GF-D8 (cell line): ENCODE data around the gene OR5A2.
"Not testable (repeated sequence)": the region's sequence is repeated elsewhere in the genome, so short reads cannot be mapped to it uniquely, and the experiment has no call there.

Experiments
- DNase-seq: peaks from one replicate; lab custom pipeline; 2025; lab: John Stamatoyannopoulos, UW

Gene OR5A2, protein sequence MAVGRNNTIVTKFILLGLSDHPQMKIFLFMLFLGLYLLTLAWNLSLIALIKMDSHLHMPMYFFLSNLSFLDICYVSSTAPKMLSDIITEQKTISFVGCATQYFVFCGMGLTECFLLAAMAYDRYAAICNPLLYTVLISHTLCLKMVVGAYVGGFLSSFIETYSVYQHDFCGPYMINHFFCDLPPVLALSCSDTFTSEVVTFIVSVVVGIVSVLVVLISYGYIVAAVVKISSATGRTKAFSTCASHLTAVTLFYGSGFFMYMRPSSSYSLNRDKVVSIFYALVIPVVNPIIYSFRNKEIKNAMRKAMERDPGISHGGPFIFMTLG

DNA sequence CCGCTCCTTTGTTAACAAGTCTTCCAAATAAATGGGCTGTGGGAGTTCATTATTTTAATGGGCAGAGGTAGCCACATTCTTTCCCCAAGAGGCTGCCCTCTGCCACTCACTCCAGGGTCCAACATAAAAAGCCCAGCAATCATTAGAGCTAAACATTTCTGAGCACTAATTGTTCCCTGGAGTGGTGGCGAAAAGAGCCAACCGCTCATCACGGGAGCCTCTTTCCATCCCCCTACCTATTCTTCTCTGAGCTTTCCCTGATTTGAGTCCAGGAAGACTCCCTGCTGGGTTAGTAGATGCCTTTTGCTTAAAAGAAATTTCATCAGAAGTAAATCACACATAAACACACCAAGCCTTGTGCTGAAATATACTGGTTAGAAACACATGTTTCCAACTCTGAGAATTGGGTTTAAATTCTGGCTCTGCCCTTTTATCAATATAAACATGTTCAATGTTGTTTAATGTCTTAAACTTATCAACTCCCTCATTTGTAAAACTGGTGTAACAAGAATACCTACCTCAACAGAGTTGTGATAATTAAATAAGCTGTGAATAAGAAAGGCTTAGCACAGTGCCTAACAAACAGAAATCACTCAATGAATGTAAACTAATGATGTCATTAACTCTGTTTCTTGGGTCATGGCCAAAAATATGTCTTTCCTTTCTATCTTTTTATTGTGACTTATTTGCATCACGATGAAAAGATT is at the start of gene OR5A2:
Gene OR5A2 (minus strand): TSS at position 53 of the 707 bp plus-strand sequence. CDS start 3,460 bp downstream, outside the sequence.
- DNase-seq: no peak

DNA sequence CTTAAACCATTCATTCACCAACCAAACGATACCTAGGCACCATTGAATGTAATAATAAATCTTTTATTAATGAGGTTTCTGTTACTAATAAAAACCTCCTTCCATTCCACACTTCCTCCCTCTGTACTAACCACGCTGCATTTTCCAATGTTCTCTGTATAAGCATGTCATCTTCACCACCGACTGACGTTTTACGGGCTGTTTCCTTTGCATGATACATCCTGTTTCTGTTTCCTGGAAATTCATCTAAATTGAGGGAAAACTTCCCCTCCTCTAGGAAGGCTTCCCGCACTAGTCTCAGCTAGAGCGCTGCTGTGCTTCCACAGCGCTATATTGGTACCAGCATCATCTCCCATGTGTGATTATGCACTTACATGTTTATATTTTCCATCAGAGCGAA is 49.0 kb upstream of the OR5A2 start:
- DNase-seq: no peak

DNA sequence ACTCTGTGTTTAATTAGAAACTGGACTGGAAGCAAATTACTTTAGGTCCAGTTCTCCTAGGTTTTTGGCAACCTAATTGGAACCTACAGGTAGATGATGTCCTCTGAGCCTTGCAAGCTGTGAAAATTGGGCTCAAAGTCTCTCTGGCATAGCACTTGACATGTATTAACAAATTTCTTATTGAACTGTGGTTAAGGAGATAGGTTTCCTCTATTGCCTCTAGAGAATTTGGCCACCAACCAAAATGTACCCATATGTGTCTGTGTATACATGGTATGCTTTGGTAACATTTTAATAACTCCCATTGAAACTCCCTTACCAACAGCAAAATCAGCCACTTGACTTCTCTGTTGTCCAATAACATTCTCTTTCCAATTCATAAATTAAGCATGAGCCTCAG is 46.8 kb upstream of the OR5A2 start, which contains the start of gene OR4D10:
Gene OR4D10 (plus strand): TSS at position 301 of the 400 bp plus-strand sequence. CDS start 4,115 bp downstream, outside the sequence.
- DNase-seq: no peak

DNA sequence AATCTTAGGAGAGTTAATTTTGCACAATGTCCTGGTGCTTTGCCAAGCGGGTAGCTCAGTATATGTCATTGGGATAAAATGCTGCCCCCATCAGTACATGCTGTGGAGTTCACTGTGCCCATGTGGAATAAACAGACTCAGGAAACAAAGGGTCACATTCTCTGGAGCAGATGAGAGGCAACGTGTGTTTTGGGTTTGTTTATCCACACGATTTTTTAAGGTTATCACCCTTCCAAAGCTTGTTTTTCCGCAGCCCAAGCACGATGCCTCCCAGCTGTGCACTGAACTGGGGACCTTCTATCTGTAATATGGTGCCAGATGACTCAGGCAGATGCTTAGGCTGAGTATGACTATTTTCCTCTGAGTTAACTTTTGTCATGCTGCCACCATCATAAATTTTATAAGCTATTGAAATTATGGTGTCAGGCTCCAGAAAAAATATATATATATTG is 37.0 kb upstream of the OR5A2 start:
- DNase-seq: no peak

DNA sequence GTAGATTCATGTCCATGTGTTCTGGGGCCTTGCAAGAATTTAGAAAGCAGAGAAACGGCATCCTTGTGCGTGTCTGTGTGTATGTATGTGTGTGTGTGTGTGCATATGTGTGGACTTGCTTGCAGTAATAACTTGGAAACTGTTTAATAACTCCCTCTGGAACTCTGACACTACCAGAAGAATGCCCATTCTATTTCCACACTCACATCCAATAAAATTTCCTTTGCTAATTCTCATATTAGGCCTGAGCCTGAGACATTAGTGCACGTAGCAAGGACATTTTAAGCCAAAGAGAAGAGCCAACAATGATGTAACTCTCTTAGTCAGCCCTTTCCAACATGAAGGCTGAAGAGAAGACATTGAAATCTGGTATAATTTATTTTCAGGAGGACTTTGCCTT is 33.7 kb upstream of the OR5A2 start:
- no peak for DNase-seq

DNA sequence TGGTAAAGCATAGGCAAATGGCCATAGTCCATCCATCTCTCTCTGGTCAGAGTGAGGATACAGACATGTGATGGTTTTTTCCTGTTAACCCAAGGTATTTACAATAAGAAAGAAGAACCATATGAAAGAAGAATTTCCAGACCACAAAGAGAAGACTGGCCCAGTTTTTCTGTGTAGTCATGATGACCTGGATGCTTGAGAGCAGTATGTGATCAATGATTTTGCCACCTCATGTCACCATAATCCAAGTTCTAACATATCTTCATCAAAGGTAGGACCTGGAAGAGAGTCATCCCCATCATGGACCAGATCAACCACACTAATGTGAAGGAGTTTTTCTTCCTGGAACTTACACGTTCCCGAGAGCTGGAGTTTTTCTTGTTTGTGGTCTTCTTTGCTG is 30.4 kb upstream of the OR5A2 start, which contains the start of gene OR4D6:
Gene OR4D6 (plus strand): TSS at position 301 of the 400 bp plus-strand sequence. CDS start 0 bp downstream, at position 301.
- DNase-seq: no peak

DNA sequence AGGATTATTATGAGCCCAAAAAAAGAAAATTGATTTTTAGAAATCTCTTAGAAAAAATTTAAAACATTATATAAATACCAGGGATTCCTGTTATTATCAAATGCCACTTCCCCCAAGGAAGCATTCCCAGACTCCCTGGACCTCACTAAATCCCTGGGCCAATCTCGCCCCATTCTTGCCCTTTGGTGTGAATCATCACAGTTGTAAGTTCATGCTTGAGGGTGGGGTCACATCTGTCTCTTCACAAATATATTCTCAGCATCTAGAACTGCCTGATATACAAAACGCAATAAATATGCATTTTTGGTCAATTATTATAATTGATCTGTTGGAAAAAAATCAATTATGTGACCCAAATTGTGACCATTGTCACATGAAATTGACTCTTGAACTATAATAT is 22.3 kb upstream of the OR5A2 start:
- DNase-seq: no peak

DNA sequence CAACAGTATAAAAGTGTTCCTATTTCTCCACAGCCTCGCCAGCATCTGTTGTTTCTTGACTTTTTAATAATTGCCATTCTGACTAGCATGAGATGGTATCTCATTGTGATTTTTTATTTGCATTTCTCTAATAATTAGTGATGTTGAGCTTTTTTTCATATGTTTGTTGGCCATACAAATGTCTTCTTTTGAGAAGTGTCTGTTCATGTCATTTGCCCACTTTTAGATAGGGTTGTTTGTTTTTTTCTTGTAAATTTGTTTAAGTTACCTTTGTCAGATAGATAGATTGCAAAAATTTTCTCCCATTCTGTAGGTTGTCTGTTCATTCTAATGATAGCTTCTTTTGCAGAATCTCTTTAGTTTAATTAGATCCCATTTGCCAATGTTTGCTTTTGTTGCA is 19.4 kb upstream of the OR5A2 start:
- not testable (repeated sequence) for DNase-seq

DNA sequence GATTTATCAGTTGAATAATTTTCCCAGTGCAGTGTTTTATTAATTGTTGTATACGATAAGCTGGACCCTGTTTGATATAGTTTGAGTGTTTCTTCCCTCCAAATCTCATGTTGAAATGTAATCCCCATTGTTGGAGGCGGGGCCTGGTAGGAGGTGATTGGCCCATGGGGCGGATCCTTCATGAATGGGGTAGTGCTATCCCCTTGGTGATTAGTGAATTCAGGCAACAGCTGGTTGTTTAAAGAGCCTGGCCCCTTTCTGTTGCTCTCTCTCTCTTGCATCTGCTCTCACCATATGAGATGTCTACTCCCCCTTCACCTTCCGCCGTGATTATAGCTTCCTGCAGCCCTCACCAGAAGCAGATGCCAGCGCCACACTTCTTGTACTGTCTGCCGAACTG is 11.6 kb upstream of the OR5A2 start:
- no peak for DNase-seq

DNA sequence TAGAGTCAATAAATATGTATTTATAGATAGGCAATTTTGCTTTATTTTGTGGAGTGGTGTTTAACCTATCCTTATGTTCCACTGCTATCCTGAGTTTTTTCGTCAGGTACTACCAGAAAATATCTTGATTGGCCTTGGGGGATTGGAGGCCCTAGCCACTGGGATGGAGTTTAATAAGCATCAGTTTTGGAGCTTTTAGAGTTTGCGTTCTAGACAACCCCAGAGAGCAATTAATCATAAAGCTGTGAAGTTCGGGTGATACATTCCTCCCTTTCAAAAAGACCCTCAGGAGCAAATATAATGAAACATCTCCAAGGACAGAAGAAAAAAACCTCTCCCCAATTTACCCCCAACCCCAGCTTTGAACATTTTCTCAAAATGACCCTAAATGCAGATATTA is 10.0 kb upstream of the OR5A2 start, which contains the start of gene OR5A1:
Gene OR5A1 (plus strand): TSS at position 301 of the 400 bp plus-strand sequence. CDS start 6,700 bp downstream, outside the sequence.
- no peak for DNase-seq

DNA sequence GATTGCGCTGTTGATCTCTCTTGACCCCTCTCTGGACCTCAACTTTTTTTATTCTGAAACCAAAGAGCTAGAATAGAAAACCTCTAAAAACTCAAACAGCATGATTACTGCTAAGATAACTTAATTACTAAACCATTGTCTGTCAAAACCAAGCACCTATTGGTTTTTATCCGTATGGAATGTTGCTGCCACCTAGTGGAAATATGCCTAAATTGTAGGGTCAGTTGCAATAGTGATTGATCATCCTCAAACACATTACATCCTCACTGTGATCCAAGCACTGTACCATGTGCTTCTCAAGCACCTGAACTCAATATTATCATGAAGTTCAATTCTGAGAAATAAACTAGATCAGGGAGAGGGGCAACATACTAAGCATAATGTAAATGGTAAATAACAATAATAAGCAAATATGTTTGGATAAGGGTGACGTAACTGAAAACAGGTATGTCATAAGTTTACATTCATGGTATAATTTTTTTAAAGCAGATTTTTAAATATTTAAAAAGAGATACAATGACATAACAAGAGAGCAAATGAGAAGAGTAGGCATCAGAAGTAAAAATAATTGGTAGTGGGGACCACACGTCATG is 3.8 kb upstream of the OR5A2 start:
- DNase-seq: no peak

DNA sequence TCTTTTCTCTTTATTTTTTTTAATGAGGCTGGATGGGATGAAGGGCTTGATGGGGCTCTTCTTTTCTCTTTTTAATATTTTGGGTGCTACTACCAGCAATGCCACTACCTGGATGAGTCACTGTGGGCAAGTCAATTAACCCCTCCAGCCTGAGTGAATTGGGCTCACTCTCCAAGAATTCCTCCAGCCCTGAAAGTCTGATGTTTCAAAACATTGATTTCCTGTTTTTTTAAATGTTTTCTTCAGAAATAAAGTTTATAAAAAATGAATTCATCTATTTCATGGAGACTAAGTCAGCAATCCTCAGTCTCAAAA is 812 bp upstream of the OR5A2 start:
- DNase-seq: no peak

DNA sequence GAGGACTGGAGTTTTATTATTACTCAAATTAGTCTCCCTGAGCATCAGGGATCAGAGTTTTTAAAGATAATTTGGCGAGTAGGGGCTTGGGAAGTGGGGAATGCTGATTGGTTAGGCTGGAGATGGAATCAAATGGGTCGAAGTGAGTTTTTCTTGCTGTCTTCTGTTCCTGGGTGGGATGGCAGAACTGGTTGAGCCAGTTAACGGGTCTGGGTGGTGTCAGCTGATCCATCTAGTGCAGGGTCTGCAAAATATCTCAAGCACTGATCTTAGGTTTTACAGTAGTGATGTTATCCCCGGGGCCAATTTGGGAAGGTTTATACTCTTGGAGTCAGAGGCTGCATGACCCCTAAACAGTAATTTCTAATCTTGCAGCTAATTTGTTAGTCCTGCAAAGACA is 1.1 kb downstream of the OR5A2 start:
- no peak for DNase-seq

DNA sequence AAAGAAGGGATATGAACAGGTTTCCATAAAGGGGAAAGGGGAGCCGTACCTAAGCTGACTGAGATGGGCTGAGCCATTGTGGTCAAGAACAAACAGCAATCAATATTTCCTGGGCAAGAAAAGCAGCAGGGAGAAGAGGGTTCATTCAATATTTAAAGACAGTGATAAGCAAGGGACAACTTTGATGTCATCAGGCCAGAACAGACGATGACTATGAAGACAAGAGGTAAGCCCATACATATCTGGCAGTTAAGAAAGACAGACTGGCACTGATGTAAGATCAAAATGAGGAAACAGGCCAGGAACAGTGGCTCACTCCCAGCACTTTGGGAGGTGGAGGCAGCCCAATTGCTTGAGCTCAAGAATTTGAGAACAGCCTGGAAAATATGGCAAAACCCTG is 2.4 kb downstream of the OR5A2 start:
- DNase-seq: no peak

DNA sequence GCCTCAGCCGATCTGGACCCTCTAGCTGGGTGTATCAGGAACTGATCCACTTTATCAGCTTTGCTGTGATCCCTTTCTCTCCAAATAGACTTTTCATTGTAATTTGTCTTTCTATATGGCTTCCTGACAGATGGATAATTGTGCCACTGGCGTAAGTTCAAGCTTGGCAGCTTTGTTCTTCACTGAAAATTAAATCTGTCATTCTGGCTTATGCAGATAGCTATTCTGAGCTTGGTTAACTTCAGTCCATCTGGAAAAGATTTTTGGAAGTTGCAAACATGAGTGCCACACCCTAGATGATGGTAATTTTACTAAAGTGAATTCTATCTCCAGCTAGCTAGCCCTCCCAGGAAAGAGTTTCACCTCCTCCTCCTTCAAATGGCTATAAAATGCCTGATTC is 8.1 kb downstream of the OR5A2 start:
- DNase-seq: no peak

DNA sequence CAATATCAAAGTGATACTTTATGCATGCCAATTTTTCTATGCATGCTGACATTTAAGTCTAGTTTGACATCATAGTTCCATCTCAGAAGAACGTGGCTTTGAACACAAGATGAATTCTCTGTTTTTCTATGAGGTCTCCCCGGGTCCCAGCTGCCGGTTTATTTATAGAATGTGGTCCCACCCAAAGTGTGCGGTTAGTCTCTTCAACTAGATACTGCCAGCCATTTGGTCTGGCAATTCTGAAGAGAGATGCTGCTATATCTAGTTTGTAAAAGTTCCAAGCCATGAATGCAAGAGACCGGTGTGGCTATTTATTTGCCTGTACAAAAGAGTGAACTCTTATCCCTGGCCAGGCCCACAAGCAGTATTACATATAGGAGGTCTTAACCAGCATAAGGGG is 9.2 kb downstream of the OR5A2 start:
- no peak for DNase-seq

DNA sequence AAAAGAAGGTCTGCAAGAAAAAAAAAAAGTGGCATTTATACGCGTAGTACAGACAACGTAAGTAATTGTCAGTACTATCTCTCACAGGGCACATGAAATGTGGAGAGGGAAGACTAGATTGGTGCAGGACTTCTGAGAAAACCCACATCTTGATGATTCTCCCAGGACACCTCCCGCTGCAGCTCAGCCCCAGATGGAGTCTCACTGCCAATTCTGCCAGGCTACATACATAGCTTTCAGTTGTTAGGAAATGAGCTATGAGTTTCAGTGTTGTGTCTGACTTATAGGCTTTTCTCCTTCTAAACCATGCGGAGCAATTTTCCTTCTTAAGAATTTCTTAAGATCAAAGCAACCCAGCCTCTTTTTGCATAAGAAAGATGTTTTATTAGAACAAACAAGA is 9.6 kb downstream of the OR5A2 start:
- no peak for DNase-seq

DNA sequence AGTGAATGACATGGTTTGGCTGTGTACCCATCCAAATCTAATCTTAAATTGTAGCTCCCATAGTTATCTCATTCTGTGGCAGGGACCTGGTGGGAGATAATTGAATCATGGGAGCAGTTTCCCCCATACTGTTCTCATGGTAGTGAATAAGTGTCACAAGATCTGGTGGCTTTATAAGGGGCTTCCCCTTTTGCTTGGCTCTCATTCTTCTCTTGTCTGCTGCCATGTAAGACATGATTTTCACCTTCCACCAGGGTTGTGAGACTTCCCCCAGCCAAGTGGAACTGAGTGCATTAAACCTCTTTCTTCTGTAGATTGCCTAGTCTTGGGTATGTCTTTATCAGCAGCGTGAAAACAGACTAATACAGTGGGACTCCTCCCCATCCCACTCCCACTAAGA is 11.1 kb downstream of the OR5A2 start:
- DNase-seq: no peak

DNA sequence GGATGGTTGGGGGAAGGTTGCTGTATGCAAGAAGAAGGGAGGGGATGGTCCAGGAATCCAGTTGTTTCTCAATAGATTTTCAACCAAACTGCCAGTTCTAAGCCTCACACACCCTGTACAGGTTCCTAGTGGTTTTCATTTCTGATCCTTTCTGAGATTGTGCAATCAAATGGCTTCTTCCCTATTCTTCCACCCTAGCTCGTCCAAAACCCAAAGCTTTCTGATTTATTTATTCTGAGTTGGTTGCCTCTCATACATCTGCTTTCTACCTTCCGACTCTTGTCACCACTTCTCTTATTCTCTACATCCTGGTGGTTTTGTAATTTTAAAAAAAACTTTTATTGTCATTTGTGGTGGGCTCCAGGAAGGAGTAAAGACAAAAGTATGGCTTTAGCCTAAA is 12.6 kb downstream of the OR5A2 start:
- DNase-seq: peak; percentile 20

DNA sequence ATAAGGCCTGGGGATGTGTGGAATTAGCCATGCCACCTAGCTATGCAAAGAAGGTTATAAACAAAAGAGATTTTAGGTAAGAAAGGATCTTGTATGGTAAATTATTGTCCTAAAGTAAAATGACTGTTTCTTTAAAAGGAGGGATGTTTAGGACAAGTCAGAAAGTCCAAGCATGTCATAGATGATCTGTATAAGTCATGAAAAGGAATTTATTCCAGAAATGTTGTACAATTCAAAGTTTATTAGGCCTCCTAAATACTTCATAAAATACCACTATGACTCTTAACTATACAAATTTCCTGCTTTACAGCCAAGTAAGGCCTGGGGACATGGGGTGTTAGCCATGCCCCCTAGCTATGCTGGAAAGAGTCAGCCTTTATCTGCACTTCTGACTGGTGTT is 22.7 kb downstream of the OR5A2 start:
- DNase-seq: no peak

DNA sequence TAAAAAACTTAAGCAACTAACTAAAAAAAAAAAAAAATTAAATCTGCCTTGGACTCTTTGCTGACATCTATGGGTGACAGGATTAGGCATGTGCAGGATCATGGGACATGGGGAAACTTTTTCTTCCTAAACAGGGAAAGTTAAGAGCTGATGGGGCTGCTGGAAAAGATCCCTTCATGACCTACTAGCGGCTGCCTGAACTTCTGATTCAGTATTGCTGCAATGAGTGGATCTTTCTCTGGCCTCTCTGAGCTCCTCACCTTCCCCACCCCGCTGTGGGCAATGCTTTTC is 25.0 kb downstream of the OR5A2 start:
- DNase-seq: no peak

DNA sequence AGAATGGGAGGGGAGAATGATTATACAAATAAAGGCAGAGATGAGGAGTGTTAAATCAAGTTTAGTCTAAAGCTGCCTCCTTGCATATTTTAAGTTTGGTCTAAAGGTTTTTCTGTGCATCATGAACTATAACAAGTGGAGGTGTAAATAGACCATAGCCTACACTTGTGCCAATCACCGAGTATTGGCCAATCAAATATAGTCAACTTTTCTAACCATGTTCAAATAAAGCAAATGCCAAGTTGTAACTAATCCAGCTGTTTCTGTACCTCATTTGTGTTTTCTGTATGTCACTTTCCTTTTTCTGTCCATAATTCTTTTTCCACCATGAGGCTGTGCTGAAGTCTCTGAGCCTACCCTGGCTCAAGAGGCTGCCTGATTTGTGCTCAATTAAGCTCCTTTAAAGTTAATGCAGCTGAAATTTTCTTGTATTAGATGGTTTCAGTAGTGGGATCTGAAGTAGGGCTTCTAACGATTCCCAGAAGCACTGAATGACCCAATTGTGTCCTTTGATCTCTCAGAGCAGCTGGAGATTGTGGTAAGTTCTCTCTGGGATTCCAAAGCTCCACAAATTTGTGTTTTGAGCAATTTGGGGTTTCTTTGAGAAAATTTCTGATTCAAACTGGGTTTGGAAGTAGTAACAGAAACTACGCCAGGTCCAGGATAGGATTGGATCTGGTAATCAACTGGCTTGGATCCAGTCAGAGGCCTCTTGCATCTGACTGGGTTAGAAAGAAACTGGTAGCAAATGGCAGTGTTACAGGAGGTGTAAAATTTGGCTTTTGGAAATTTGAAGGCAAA is 25.6 kb downstream of the OR5A2 start:
- no peak for DNase-seq
